GM21390 (cell line): ENCODE results near the gene ALPI.

Experiments
- ATAC-seq: cut with Tn5 transposase; IDR thresholded peaks from one replicate; pipeline ENCODE4 v1.9.1; 2021; ENCODE audit not compliant: unreplicated experiment

ALPI gene

DNA sequence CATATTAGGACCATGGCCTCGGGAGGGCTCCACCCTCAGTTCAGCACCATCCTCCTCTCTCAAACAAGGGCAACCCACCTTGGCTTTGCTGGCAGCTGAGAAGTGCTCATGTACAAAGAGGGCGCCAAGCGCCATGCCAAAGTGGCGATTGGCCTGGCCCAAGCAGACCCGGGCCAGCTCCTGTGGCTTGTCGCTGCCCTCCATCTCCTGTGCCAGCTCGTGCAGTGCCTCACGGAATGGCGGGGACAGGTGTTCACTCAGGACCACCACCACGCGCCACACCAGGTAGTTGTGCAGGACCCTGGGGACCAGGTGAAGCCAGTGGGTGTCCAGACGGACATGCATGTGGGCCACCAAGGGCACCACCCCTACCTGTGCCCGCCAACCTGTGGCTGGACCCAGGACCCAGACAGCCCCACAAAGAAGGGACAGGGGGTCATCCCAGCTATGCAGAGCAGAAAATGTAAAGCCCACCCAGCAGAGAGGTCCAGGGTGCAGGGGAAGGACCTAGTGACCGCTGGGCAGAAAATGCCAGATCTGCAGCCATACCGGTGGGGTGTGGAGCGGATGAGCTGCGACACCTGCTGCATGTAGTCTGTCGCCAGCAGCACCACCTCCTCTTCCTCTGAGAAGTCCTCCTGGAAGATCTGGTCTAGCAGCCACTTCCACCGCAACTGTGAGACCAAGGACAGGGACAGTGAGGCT lies 28.1 kb downstream of the ALPI start:
- ATAC-seq, result no peak

DNA sequence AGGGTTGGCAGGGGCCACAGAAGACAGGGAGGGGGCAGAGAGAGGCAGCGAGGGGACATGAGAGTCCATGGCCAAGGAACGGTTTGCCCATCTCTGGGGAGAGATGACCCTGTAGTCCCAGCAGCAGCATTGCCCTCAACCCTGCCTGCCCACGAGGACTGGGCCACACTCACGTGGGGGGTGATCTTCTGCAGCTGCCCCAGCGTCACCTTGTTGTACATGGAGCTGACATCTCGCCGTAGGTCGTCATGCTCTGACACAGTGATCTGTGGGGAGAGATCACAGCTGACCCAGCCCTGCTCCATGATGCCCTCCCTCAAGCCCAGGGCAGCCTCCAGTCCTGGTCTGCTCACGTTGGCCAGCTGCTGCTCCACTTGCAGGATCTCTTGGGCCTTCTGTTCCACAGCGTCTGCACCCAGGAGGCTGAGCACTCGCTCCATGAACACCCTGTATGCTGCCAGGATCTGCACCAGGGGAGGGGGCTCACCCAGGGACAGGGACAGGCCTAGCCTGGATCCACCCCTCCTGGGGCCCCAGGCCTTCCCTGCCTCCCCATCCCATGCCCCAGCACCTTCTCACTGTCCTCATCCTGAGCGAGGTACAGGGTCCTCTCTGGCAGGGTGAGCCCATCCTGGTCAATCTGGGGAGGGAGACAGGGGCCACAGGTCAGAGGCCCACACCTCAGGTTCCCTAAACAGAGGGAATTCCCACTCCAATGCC lies 28.8 kb downstream of the ALPI start:
- ATAC-seq, result no peak

DNA sequence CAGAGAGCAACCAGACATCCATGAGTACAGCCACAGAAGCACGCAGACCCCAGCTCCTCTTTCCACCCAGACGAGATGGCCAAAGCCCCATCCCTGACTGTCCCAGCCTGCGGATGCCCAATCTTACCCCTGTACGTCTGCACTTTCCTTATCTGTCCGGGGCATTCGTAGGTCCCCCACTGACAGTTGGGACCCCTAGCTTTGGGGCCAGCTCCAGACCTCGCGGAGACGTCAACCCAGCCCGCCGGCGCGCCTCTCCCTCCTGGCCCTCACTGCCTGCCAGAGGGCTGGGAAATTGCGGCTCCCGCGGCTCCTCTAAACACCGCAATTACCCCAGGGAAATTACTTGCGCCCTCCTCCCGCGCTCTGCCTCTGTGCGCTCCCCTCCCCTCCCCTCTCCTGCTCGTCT lies 29.4 kb downstream of the ALPI start:
- no peak for ATAC-seq

DNA sequence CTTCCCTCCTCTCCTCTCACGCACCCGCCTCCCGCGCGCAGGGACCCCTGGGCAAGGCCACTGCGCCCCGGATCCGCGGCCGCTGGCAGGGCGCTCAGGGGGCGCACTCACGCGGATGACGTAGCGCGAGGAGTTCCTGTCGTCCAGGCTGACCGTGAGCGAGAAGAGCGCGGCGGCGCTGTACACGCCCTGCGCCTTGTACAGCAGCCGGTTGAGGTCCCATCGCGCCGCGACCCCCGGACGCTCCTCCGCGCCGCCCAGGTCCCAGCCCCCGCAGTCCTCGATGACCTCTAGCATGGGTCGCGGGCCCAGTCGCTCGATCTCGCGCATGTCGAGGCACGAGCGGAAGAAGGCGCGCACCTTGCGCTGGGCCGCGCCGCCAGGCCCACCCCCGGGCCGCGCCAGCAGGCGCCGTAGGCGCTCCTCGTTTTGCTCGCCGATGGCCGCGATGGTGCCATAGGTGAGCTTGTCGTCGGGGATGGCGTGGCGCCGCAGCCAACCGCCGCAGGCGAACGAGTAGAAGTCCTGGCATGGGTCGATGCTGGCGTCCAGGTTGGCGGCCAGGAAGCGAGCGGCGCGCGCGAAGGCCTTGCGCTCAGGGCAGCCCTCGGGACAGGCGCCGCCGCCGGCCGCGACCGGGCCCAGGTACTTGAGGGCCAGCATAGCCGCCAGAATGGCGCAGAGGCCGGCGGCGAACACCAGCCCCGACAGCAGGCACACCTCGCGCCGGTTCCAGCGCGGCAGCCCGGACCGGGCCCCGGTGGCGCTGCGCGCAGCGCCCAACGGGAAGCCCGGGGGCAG lies 30.0 kb downstream of the ALPI start:
- no peak for ATAC-seq

DNA sequence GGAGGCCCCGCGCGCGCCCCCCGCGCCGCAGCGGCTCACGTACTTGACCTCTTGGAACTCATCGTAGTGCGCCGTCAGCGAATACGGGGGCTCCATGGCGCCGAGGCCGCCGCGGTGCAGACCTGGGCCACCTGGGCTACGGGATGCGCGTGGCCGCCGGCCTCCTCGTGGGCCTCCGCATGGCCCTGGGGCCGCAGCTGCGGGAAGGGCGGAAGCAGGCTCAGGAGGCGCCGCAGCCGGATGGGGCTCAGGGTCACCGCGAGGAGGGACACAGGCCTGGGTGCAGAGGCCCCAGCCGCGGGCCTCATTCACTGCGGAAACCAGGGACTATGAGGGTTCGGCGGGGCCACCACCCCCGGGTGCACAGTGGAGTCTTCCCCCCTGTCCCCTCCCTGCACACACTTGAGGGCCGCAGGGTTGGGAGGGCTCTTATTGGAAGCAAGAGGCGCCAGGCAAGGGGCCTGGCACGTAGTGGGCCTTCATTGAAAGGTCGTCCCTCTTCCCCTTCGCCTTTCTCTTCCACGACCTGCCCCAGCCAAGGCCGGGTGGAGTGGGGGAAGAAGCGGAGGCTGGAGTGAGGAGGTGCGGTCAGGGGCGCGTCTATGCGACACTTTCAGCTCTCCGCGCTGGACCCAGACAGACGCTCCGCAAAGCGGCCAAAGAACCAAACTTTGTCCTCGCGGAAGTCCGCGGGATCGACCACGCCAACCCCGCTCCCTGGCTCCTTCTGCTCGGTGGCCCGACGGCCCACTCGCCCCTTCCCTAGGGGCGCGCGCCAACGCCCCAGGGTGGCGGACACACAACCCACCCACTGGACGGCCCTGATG lies 30.8 kb downstream of the ALPI start:
- no peak for ATAC-seq

DNA sequence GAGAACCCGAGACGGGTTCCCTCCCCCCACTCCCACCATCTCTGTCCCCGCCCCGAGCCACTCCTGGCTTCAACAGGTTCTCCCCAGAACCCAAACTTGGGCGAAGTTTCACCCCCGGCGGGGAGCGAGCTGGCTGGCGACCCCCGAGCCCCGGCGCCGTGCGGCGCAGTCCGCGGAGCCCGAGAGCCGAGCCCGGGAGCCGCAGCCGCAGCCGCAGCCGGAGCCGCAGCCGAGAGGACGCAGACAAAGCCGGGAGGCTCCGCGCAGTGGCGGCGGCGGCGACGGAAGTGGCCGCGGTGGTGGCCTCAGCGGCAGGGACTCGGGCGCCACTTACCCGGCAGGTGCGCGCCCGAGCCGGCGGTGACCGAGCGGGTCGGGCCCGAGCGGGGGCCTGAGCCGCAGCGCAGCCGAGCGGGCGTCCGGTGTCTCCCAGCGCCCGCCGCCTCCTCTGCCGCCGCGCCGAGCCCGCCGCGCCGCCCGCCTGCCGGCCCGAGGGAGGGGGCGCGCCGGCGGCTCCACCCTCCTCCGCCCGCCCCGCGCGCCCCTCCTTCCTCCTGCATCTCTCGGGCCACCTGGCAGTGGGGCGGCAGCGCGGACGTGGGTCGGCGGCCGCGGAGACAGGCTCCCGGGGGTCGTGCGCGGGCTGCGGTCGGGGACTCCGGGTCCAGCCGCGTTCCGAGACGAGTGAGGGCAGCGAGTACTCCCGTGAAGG lies 31.6 kb downstream of the ALPI start, which contains the start of gene ECEL1:
Gene ECEL1 (minus strand): TSS at position 450 of the 712 bp plus-strand sequence. CDS start 1,181 bp downstream, outside the sequence.
- ATAC-seq, result no peak

DNA sequence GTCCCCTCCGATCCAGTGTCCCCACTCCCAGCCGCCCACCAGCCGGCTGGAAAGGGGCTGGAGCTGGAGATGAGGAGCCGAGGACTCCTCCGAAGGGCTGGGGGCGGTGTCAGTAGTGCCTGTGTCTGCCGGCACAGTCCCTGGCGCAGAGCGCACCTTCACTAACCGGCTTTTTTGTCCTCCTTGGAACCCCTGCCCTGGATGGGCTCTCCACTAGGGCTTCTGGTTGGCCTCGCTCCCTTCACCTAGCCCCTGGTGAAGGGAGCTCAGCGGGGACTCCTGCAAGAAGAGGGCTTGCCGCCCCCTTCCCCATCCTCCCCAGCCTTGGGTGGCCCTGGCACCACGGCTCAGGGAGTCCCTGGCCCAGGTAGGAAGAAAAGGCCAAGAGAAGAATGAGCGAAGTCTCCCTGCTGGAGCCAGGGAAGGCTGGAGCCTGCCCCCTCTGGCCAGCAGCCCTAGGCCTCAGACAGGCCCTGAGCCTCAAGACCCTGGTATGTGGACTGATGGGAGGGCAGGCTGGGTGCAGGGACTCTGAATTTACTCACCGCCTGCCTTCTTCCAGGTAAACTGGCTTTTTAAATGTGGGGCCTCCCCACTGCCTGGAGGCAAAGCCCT lies 32.3 kb downstream of the ALPI start:
- no peak for ATAC-seq

DNA sequence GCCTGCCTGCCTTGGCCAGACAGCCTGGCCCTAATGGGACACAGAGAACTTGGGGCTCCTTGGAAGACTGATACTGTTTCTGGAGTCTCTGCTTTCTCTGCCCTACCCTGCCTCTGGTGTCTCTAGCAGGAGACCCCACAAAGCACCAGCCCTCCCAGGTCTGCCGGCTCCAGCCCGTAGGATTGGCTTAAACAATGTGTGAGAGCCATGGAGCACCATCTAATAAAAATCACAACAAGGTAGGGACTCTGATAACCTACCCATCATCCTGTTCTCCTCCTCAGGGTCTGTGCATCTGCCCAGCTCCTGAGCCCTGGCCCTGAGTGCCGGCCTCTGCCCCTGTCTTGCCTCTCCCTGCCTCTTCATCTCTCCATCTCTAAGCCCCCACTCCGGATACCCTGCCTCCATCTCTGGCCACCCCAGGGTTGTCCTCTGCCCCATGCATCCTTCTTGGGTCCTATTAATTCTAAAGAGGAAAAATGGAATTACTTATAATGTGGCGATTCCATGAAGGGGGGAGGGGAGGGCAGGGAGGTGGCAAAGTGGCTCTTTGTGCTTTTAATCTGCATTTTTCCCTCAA lies 32.9 kb downstream of the ALPI start:
- no peak for ATAC-seq

DNA sequence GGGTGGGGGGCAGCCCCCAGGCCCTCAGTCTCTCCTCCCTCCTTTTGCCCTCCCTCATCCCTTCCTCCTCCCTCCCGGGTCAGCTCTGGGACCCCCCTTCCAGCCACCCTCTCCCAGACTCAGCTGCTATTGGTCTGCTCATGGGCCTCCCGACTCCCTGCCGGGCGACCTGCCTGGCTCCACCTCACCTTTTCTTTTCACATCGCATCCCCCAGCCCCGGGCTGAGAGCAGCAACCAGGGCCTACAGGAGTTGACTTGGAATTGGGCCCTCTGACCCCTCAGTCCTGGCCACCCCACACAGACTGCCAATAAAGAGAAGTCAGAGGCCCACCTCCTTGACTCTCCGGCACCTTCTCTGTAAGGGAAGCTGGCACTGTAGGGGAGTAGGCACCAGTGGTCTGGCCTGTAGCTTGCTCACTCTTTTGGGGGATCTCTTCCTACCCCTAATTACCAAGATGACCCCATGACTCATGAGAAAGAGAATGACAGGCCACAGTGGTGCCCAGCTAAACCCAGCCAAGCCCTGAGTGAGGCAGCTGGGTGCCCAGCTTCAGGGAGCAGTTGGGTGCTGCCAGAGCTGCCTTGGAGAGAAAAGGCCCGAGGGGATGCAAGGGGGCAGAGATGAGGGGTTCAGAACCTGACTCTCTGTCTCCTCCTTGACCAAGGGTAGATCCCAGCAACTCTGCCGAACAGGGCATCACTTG lies 33.7 kb downstream of the ALPI start:
- no peak for ATAC-seq

DNA sequence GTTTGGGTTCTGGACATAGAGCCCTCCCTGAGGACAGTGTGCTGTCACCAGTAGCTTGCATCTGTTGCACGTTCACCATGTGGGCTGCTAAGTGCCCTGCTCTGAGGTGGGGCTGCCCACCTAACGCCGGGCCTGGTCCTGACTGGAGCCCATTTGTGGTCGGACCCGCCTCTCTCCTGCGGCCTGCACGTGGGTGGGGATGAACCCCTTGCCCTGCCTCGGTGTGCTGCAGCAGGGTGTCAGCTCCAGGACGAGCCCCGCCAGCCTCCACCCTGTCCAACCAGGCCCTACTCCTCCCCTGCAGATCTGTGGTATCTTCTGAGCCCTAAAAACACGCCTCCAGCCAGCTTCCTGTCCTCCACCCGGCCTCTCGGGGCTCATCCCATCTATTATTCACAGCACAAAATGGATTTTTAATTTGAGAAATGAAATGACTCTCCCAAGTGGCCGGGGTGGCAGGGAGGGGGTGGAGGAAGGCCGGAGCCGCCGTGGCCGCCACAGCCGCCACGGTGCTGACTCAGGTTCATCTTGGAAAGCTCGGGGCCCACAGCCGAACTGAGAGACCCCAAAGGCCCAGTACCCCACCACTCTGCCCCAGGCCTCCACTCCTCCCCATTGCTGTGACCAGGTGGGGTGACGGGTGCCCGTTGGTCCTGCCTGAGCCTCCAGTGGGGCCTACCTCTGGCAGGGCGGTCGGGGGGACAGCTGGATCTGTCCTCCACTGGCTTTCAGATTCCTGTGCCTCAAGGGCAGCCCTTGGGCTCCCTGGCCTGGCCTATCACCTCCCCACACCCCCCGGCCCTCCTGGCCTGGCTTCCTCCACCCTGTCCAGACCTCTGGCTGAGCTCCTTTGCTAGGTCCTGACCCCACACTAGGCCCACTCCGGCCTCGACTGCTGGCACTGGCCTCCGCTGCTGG lies 34.5 kb downstream of the ALPI start:
- ATAC-seq, result no peak

DNA sequence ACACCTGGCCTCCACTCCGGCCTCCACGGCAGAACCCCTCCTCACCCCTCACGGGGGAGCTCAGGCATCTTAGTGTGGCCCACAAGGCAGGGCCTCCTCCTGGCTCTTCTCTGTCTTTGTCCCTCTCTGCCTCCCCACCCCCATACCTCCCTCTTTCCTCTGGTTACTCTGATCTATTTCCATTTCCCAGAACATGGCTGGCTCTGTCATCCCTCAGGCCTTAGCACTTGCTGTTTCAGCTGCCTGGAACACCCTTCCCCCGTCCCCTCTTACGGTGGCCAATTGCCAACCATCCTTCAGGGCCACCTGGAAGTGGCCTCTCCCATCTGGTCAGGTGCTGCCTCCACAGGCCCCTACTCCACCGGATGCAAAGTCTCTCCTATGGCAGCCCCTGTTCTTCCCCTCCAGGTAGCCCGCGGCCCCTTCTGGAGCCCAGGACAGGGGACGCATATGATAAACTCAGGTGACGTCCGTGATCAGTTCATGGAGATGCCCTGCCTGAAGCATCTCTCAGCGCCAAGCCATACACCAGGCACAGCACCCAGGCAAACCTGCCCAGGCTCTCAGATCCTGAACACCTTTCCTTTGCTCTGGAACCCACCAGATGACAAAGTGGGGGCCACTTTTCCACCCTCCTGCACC lies 35.3 kb downstream of the ALPI start:
- no peak for ATAC-seq

DNA sequence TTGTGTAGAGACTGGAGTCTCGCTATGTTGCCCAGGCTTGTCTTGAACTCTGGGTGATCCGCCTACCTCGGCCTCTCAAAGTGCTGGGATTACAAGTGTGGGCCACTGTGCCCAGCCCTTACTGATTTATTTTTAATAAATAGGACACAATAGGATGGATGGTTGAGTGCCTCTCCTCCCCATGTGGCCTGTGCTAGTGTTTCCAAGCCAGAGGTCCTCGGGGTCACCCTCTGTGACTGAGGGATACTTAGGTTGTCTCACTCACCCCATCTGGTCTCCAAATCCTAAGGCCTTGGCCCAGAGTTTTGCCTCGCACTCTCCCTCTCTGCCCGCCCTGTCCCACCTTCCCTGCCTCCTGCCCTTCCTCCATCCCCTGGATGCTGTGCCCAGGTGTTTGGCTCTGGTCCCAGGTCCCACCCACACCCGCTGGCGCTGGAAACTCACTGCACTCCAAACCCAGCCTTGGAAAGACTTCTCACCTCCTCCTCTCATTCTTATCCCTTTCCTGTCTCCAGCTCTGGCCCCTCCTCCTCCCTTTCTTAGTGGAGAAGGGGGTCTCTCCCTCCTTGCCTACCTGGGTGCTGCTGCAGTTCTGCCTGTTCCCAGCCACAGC lies 36.4 kb downstream of the ALPI start:
- no peak for ATAC-seq

DNA sequence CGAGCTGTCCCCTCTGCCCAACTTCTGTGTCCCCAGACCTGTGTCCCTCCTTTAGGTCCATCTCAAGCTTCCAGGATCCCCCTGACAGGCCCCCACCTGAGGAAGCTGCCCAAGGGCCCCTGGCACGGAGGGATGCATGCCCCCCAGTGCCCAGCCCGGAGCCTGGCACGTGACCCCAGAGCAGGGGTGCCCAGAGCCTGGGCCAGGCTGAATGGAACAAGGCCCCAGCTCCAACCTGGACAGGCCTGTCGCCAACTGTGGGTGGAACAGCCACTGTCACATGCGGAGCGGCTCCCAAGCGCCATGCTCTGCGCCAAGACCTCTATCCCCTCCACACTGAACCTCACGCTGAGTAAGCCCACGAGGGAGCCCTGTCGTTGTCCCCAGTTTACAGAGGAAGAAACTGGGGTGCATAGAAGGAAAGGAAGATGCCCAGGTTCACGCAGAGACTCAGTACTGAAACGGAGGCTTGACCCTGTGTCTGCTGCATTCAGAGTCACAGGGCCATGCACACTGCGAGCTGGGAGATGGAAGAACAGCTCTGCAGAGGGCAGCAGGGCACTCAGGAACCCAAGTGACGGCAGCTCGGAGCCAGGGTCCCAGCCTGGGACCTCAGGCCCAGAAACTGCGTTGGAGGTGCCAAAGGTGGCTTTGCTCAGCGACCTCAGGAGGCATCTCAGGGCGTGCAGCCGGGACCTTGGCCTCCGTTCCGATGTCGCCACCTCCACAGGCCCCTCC lies 37.2 kb downstream of the ALPI start:
- no peak for ATAC-seq

DNA sequence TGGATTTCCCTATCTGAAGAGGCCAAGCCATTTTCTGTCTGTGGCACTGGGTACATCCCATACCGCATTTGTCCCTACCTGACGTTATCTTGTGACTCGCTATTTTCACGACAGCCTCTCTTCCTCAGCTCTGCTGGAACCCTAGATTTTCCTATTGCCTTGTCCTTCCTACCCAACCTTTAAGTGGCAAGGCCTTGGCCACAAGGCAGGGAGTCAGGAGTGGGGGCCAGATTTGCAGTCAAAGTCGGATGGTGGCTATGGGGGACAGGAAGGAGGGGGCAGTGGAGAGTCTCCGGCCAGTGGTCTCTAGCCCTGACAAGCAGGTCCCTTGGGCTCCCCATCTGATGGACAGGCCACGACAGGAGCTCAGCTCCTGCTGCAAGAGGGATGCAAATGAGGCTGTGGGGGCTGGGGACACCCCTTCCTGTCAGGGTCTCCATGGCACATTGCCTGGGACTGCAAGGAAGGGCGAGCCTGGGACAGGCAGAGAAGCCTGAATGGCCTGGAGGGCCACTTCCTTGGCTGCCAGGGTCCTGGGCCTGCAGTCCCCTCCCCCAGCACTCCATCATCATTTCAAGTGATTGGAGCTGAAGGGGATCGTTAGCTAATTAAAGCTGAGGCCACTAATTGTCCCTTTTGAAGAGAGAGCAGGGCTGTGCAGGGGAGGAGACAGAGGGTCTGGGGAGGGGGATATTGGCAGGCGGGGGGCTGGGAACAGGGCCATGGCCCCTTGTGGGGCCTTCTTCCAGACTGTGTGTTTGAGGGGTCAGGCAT lies 37.9 kb downstream of the ALPI start:
- no peak for ATAC-seq

DNA sequence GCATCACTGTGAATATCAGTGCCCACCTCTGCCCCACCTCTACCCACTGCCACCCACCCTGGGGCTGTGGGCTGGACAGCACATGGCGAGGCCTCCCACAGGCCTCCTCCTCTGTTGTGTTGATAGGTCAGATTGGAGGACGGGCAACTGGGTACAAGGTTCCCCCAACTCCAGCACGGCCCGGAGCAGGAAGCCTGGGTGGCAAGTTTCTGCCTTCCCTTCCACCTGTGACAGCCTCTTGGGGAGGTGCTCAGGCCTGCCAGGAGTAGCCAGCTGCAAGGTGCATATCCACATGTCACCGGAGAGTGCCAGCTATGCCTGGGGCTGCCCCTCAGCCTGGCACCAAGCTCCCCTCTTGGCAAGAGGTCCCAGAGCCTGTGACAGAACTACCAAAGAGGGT lies 38.6 kb downstream of the ALPI start:
- ATAC-seq, result no peak
